GM19023 (cell line): ENCODE data around the gene STAB1.

ENCODE experiments used
- ATAC-seq: cut with Tn5 transposase; IDR thresholded peaks from one replicate; pipeline ENCODE4 v1.9.1; 2021; ENCODE audit warnings: mild to moderate bottlenecking, moderate library complexity; ENCODE audit not compliant: unreplicated experiment

STAB1 gene

DNA sequence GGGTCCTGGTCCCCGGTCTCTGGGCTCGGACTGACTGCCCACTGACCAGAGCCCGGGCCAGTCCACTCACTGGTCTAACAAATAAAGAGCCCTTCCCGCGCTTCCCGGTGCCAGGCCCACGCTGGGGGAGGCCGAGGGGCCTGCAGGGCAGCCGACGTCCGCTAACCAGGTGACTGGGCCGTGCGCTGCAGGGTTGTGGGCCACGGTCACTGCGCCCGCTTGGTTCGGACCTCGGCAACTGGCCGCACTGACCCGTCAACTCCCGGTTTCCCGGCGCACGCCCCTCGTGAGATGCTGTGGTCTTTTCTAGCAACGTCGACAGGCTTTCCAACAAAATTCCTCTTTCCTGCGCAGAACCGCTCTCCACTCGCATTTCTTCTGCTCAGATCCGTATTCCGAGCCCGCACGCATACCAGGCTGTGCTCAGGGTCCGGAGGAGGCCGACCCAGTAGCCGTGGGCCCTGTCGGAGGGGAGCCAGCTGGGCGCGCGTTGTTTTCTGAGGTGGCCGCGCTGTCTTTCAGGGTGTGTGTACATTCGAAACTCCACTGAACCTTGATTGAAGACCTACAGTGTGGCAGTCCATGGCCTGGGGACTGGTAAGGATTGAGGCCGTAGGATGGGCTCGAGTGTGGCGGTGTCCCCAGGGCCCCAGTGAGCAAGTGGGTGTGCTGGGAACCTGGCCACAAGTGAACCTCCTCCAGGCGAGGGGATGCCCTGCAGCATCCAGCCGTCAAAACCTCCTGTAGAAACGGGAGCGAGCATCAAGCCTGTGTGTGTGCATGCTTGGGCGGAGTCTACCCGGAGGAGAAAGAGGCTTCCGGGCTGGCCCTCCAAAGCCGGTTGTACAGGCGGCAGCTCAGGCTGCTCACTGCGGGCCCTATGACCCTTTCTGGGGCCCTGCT lies 39.4 kb downstream of the STAB1 start:
- no peak for ATAC-seq

DNA sequence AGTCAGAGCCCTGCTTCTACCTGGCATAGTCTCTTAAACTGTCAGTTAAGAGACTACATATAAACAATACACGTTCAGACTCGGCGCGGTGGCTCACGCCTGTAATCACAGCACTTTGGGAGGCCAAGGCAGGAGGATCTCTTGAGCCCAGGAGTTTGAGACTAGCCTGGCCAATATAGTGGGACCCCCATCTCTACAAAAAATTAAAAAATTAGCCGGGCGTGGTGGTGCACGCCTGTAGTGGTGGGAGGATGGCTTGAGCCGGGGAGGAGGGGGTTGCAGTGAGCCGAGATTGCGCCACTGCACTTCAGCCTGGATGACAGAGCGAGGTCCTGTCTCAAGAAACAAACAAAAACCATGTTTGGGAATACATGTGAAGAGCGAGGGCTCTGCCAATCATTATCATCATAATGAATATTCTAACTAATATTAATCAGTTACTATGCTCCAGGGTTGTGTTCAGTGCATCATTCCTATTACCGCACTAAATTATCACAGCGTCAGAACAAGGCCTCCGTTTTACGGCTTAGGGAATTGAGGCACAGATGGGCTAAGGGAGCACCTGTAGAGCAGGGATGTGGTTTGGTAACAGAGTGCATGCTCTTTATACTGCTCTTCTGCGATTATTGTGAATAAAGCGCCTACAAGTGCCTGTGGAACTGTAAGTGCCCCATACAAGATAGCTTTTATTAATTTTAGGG lies 40.4 kb downstream of the STAB1 start:
- no peak for ATAC-seq

DNA sequence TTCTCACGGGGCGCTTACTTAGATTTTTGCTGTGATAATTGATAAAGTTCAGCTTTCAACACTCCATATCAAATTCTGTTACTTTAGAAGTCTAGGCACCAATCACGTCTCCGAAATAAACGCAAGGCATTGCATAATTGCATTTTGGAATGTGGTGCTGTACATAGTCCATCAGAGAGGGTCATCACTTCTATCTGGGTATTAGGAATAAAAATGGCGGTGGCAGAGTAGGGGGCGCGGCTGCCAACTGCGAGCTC lies 40.9 kb downstream of the STAB1 start:
- no peak for ATAC-seq

DNA sequence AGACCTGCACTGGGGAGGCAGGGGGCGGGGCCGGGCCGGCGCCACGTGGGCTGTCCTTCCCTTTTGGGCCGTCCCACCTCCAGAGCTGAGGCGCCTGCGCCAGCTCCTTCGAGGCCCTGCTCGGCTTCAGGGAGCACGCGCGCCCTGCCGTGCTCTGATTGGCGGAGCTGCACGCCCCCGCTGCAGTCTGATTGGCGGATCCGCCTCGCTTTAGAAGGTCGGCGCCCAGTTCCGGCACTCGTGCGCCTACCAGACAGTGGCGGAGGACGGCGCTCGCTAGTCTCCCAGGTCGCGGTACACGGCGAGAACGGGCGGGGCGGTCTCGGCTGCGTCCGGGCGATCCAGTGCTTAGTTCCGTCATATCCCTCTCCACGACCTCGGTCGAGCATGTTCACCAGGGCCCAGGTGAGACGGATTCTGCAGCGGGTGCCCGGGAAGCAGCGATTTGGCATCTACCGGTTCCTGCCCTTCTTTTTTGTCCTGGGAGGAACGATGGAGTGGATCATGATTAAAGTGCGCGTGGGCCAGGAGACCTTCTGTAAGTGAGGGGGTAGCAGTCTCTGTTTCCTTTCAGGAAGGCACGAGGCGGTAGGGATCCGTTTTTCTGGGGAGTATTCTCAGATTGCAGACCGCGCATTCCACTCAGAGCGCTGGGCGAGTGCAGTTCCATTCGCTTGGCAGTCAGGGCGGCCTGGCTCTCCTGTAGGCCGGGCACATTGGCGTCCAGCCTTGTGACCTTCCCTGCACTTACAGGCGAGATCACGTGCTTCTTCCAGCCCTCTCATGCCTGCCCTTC lies 41.4 kb downstream of the STAB1 start, which contains the start of gene UQCC5:
Gene UQCC5 (plus strand): TSS at position 237 of the 796 bp plus-strand sequence. CDS start 151 bp downstream, at position 388.
- peak; percentile 83 for ATAC-seq

DNA sequence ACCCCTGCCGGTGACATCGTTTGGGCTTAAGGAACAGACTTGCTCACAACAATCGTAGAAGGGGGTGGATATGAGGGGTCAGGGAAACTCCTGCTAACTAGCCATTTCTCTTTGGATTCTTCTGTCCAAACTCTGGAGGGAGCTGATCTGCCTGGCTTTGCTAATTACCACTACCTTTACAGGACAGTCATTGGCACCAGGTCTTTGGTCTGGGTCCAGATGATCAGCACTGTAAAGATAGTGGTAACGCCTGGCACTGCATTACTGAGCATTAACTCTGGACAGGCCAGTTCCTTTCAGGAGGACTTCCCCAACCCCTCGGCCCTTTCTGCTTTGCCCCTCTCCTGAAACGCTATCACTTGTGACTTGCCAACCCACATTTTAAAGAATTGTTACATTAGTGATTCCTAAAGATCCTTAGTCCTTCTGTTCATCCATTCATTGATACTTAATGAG lies 42.1 kb downstream of the STAB1 start:
- no peak for ATAC-seq

DNA sequence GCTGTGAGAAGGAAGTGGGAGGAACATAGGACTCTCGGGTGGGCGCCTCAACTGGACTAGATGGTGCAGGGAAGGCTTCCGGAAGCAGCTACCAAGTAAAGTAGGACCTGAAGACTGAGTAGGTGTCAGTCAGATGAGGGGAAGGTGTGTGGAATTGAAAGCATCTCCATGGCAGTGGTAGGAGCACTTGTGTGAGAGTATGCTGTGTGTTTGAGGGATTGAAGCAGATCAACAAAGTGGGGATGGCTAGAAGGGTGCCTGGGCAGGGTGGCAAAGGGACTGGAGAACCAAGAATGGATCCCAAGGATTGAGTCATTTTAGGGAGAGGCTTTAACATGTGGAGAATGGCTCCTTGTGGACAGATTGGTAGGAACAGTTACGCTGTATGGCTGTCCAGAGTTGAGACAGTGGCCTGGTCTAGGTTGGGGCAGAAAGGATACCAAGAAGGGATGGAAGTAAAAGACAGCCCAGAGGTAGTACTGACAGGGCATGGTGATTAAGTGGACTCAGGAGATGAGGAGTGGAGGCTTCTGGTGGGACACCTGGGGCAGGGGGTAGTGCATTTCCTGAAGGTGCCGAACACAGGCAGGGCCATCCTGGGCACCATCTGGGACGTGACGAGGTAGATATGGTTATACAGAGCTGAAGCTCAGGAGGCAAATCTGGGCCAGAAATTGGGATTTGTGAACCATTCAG lies 42.7 kb downstream of the STAB1 start:
- no peak for ATAC-seq

DNA sequence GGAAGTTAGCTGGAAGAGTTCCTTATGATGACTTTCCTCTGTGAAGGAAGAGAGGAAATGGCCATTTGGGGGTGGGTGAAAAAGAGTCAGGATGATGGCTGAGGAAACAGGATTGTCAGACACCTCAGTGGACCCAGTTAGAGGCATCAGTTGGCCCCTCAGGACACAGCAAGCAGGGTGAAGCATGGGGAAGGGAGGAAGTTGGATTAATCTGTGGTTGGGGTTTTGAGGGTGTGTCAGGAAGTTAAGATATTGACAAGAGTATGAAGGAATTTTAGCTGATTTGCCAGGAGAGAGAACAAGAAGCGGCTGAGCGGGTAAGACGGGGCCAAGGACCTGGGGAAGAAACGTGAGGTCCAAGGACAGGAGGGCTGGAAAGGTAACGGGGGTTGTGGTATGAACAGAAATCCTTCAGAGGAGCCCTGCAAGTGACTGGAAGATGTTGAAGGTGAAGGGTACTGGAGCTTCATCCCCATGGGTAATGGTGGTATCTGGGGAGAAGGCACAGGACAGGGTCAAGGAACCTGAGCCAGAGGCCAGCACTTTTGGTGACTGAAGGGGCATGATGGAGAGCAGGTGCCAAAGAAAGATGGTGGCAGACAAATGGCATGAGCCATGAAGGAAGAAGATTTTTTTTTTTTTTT lies 44.0 kb downstream of the STAB1 start:
- ATAC-seq = no peak

DNA sequence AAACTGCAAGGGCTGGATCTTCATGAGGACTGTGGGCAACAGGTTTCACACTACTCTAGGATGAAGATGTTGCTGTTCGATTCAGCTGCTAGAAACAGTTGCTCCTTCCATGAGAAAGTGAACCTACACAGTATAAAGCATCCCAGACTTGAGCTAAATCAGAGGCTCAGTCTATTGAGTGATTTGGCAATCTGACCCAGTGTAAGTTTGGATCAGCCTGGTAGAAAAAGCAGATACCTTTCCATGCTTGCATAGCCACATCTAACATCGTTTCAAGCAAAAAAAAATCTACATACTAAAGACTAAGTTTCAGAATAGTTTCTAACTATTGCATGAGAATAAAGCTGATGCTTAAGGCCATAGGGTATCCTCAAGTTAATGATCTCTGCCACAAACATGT lies 45.9 kb downstream of the STAB1 start:
- no peak for ATAC-seq

DNA sequence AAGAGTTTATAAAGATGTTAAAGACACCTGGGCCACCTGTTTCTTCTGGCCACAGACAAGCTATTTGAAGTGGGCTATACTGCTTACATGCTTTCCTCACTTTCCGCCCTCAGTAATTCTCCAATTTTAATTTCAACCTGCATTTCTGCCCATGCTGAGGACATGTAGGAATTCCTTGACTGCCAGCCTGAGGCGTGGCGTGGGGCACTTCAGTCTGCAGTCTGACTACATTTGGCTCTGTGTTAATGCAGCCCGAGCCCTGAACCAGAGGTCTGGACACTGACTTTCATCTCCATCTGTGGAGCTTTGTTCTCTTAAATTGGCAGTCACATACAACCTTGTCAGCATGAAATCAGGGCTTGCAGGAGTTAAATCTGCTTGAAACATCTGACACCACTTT lies 49.8 kb downstream of the STAB1 start:
- ATAC-seq = no peak

DNA sequence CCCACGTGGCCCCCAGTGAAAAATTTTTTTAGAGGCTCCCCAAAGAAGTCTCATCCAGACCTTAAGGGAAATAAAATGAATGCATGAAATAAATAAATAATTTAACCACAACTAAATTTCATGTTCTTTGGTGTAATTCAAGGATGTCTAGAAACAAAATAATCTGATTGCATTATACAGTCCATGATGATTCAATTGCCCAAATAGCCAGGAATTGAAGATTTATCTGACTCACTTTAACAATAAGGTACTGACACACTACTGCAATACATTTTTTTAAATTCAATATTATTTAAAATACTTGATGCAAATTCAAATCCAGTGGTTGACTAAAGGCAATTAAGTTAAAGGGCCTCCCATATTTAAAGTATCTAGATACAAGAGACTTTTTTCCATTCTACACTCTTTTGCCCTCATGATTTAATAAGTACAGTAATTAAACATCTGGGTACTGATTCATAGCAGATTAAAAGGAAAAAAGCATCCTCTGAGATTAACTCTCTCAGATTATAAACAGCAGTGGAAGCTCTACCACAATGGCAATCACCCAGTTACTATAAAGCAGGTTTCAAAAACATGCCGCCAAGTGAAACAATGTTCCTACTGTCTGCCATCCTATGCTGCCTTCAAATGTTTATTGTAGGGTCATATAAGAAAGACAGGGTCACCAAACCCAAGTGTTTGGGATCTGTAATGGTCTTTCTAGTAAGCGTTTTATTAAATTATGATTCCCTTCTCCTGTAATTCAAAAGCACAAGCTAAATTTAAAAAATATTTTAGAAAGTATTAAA lies 51.2 kb downstream of the STAB1 start:
- no peak for ATAC-seq

DNA sequence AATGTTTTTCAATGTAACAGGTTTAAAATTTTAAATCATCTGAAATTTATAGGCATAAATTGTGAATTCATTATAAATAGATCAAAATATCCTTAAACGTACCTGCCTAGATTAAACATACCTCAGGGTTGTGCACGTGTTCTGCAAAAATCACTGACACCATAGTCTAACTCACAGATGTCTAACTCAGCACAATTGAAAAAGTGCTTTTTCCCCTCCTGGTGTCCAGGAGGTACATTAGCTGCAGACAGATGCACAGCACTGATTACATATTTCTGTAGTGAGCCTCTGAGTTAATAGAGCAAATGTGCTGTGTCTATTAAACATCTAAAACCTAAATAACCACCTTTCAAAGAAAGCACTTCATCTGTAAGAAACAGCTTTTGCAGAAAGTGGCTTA lies 52.0 kb downstream of the STAB1 start:
- ATAC-seq = no peak

DNA sequence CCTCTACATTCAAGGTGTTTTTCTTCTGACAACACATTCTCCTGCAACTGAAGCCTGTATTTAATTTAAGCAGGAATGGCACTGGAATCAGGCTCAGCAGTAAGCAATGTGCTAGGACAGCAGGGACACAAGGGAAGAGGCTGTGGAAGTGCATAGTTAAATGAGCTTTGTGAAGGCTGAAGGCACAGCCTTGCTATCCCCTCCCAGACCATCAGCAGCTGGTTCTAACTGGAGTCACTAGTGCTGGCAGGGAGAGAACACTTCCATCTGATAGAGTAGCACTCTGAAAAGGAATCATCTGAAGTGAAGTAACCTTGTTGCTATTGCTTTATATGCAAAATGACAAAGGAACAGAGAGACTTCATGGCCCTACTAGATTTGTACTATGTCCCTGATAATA lies 56.0 kb downstream of the STAB1 start:
- ATAC-seq = no peak

DNA sequence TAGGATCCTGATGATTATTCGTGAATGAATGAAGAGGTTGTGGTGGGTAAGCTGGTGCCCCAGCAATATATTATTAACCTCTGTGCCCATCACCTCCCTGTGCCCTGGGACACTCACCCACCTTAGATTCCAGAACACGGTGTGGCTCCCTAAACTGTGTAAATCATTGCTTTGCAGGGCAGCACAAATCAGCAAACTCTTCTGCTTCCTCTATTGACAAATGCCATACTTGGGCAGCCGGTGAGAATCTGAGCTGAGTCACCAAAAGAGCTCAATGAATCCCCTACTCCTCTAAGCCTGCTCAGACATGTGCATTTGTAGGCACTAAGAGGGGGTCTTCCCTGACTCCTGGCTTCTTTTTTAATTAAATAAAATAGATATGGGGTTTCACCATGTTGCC lies 57.0 kb downstream of the STAB1 start:
- ATAC-seq = no peak

DNA sequence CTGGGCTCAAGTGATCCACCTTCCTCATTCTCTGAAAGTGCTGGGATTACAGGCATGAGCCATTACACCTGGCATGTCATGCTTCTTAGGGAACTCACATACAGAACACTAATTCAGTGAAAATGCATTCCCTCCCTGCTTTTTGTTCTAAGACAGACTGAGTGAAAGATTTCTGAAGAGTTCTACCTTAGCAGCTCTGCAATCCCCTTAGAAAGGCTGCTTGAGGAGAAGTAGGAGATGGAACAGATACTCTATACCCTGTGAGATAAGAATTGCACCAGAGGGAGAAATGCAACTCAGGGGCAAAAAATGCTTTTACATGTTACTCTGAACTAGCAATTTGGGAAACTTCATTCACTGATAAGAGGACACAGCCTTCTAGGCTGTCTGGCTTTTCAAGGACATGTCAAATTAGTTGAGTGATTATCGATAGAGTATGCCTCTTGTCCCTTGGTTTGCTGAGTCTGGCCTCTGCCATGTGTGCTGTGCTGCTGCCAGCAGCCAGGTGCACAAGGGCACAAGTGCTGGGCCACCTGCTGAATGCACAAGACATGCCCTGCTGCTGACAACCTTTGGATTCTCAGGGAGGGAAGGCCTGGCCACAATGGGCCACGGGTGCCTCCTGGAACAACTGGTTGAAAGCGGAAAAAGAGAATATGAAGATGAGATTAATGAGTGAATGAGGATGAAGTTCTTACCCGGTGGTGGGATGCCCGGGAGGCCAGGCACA lies 59.1 kb downstream of the STAB1 start:
- ATAC-seq = no peak

DNA sequence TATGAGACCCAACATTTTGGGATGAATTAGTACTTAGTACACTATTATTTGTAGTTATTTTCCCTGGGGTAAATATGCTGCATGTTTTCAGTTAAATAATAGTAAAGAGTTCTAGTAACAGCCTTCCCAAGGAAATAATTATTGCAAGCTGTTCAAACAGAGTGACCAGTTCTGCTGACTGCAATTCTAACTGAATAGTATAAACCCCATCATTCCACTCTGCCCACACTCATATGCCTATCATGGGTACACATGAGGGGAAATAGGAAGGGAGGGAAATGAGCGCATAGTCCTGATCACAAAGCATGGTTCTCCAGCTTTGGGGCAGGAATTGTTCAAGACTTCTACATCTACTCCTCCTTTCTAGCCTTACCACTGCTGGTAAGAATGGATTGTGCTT lies 59.9 kb downstream of the STAB1 start:
- ATAC-seq = no peak

DNA sequence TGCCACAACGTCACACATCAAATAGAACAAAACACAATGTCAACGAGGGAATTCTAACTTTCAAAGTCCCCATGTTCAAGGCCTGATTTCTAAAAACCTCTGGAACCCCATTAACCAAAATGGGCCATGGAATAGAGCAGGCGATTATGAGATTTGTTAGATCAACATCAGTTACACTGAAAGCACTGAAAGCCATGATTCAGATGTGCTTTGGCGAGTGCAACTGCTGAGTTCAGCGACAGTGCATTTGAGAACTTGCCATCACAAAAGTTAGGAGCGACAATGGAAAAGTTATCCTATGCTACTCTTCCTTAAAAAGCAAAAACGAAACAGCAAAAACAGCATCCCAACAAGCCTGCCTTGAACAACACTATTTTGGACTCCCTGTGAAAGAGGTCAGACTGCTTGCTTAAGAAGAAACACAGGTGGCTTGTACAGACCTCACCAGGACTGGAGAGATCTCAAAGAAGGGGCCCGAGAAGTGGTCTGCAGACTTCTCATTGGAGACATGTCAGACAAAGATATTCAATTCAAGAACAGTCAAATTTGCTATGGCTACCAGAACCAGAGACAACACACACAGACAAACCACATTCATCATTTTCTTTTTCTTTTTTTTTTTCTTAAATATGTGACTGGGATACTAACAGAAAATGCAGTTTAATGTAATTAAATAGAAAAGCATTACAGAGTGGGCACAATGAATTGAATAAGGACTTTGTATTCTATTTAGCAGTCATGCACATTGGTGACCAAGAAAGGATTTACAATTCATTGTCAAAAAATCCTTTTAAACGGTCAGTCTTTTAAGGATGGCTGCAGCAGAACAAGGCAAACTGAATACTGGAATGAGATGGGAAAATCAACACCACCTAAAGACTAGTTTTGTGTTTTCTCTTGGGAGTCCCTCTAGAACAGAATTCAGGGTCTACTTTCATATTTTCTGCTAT lies 62.1 kb downstream of the STAB1 start:
- no peak for ATAC-seq

DNA sequence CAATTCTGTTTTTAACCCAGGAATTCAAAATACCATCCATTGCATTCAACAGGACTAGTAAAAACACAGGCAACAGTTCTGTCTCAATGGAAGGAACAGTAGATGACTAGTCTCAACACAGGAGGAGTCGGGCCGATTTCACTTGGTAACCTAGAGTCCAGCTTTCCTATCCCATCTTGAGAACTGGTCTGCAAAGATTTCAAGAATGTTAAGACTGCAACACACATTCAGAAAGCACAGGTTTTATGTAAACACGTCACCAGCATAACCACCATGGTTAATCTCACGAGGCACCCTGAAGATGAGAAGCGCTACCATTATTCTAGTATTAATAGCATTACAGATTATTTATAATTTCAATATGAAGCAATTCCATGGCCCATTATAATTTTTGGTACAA lies 63.3 kb downstream of the STAB1 start:
- ATAC-seq = no peak
